Activated CD8-positive, alpha-beta memory T cell treated with anti-CD3 and anti-CD28 coated beads for 48 hours (primary cell): ENCODE results near the gene TXNDC16.
"Not testable (repeated sequence)": the region's sequence is repeated elsewhere in the genome, so short reads cannot be mapped to it uniquely, and the experiment has no call there.

Experiments used
- DNase-seq, 3 experiments: peaks; one replicate each; pipeline ENCODE4 v3.0.0-alpha.2; 2020; ENCODE audit warnings: low read depth in 2 of 3, low spot score in 2 of 3

Gene TXNDC16

GRCh38 chr14:52538623-52539022 is 13.7 kb downstream of the TXNDC16 start:
- no peak for DNase-seq

- DNase-seq, result no peak
Observed at GRCh38 chr14:52536269-52536668, 16.0 kb downstream of the TXNDC16 start.

GRCh38 chr14:52531481-52531880 is 20.8 kb downstream of the TXNDC16 start:
- no peak for DNase-seq

- no peak for DNase-seq
Observed at GRCh38 chr14:52527052-52527451, 25.3 kb downstream of the TXNDC16 start.

GRCh38 chr14:52522581-52523345 is 29.5 kb downstream of the TXNDC16 start:
- DNase-seq, result no peak

GRCh38 chr14:52522033-52522432 is 30.3 kb downstream of the TXNDC16 start:
- no peak for DNase-seq

- DNase-seq, result no peak
Observed at GRCh38 chr14:52514046-52514811, 38.1 kb downstream of the TXNDC16 start.

GRCh38 chr14:52513249-52513648 is 39.1 kb downstream of the TXNDC16 start:
- no peak for DNase-seq

- no peak for DNase-seq
Observed at GRCh38 chr14:52494444-52494843, 57.9 kb downstream of the TXNDC16 start.

- no peak for DNase-seq
Observed at GRCh38 chr14:52485350-52485960, 66.8 kb downstream of the TXNDC16 start.

- DNase-seq, result no peak
Observed at GRCh38 chr14:52481864-52482263, 70.4 kb downstream of the TXNDC16 start.

- DNase-seq, result no peak
Observed at GRCh38 chr14:52473557-52473956, 78.7 kb downstream of the TXNDC16 start.

- DNase-seq, result no peak
Observed at GRCh38 chr14:52472728-52473127, 79.6 kb downstream of the TXNDC16 start.

GRCh38 chr14:52472251-52472650 is 80.1 kb downstream of the TXNDC16 start:
- not testable (repeated sequence) for DNase-seq

- DNase-seq, result no peak
Observed at GRCh38 chr14:52467515-52468266, 84.6 kb downstream of the TXNDC16 start.

GRCh38 chr14:52464175-52464574 is 88.1 kb downstream of the TXNDC16 start:
- no peak for DNase-seq

- DNase-seq, result no peak
Observed at GRCh38 chr14:52463375-52463774, 88.9 kb downstream of the TXNDC16 start.

GRCh38 chr14:52461721-52462120 is 90.6 kb downstream of the TXNDC16 start:
- no peak for DNase-seq

GRCh38 chr14:52458721-52459085 is 93.6 kb downstream of the TXNDC16 start:
- no peak for DNase-seq

- no peak for DNase-seq
Observed at GRCh38 chr14:52457411-52457810, 94.9 kb downstream of the TXNDC16 start.

- no peak for DNase-seq
Observed at GRCh38 chr14:52455291-52456088, 96.8 kb downstream of the TXNDC16 start.
